Measurements from ENCODE around the gene CBLN3.

CBLN3 gene

GRCh38 chr14:24422694-24423601 lies 6.5 kb downstream of the CBLN3 start:
- Histone ChIP-seq H3K27ac (ENCODE audit: low read depth, low read length) (no peak overlapping the region), H3K36me3 (ENCODE audit: insufficient read depth, low read length) (no peaks in the 10 kb centered on the region), H3K27me3 (ENCODE audit: insufficient read depth, low read length) (no peaks in the 10 kb centered on the region), H2AFZ (ENCODE audit: low read length, unreplicated experiment) (no peak overlapping the region), H3K4me3 (ENCODE audit: low read depth, low read length) (no peak overlapping the region), H3K79me2 (ENCODE audit: control insufficient read depth, insufficient read depth, low read length, unreplicated experiment) (no peaks in the 10 kb centered on the region), H3K4me1 (ENCODE audit: control insufficient read depth, insufficient read depth, low read length, unreplicated experiment) (peaks cover 29% of the 10 kb centered on the region)

GRCh38 chr14:24422261-24422660 lies 7.2 kb downstream of the CBLN3 start:
- no peaks in the 10 kb centered on the region for H3K79me2 ChIP-seq (ENCODE audit: control insufficient read depth, insufficient read depth, low read length, unreplicated experiment)
- no peak overlapping the region for H3K4me3 ChIP-seq (ENCODE audit: low read depth, low read length)
- H3K4me1 ChIP-seq (ENCODE audit: control insufficient read depth, insufficient read depth, low read length, unreplicated experiment) = peaks cover 29% of the 10 kb centered on the region
- H3K27me3 ChIP-seq (ENCODE audit: insufficient read depth, low read length) = no peaks in the 10 kb centered on the region
- H3K36me3 ChIP-seq (ENCODE audit: insufficient read depth, low read length) = no peaks in the 10 kb centered on the region
- no peak overlapping the region for H3K27ac ChIP-seq (ENCODE audit: low read depth, low read length)
- no peak overlapping the region for H2AFZ ChIP-seq (ENCODE audit: low read length, unreplicated experiment)

GRCh38 chr14:24418492-24418873 lies 11.0 kb downstream of the CBLN3 start:
- H3K27me3 ChIP-seq (ENCODE audit: insufficient read depth, low read length) = no peaks in the 10 kb centered on the region
- no peaks in the 10 kb centered on the region for H3K79me2 ChIP-seq (ENCODE audit: control insufficient read depth, insufficient read depth, low read length, unreplicated experiment)
- no peak overlapping the region for H3K4me3 ChIP-seq (ENCODE audit: low read depth, low read length)
- H3K27ac ChIP-seq (ENCODE audit: low read depth, low read length) = no peak overlapping the region
- no peaks in the 10 kb centered on the region for H3K4me1 ChIP-seq (ENCODE audit: control insufficient read depth, insufficient read depth, low read length, unreplicated experiment)
- no peak overlapping the region for H2AFZ ChIP-seq (ENCODE audit: low read length, unreplicated experiment)
- H3K36me3 ChIP-seq (ENCODE audit: insufficient read depth, low read length) = no peaks in the 10 kb centered on the region

GRCh38 chr14:24417832-24418491 lies 11.5 kb downstream of the CBLN3 start:
- Histone ChIP-seq H3K27me3 (ENCODE audit: insufficient read depth, low read length) (no peaks in the 10 kb centered on the region), H3K79me2 (ENCODE audit: control insufficient read depth, insufficient read depth, low read length, unreplicated experiment) (no peaks in the 10 kb centered on the region), H3K36me3 (ENCODE audit: insufficient read depth, low read length) (no peaks in the 10 kb centered on the region), H2AFZ (ENCODE audit: low read length, unreplicated experiment) (no peak overlapping the region), H3K4me3 (ENCODE audit: low read depth, low read length) (no peak overlapping the region), H3K4me1 (ENCODE audit: control insufficient read depth, insufficient read depth, low read length, unreplicated experiment) (no peaks in the 10 kb centered on the region), H3K27ac (ENCODE audit: low read depth, low read length) (no peak overlapping the region)

GRCh38 chr14:24416932-24417619 lies 12.4 kb downstream of the CBLN3 start:
- Histone ChIP-seq H2AFZ (ENCODE audit: low read length, unreplicated experiment) (no peak overlapping the region), H3K36me3 (ENCODE audit: insufficient read depth, low read length) (no peaks in the 10 kb centered on the region), H3K4me1 (ENCODE audit: control insufficient read depth, insufficient read depth, low read length, unreplicated experiment) (no peaks in the 10 kb centered on the region), H3K27me3 (ENCODE audit: insufficient read depth, low read length) (no peaks in the 10 kb centered on the region), H3K27ac (ENCODE audit: low read depth, low read length) (no peak overlapping the region), H3K4me3 (ENCODE audit: low read depth, low read length) (no peak overlapping the region), H3K79me2 (ENCODE audit: control insufficient read depth, insufficient read depth, low read length, unreplicated experiment) (no peaks in the 10 kb centered on the region)

GRCh38 chr14:24416254-24416931 lies 13.1 kb downstream of the CBLN3 start:
- H3K79me2 ChIP-seq (ENCODE audit: control insufficient read depth, insufficient read depth, low read length, unreplicated experiment) = no peaks in the 10 kb centered on the region
- H3K27me3 ChIP-seq (ENCODE audit: insufficient read depth, low read length) = no peaks in the 10 kb centered on the region
- no peak overlapping the region for H3K4me3 ChIP-seq (ENCODE audit: low read depth, low read length)
- no peak overlapping the region for H2AFZ ChIP-seq (ENCODE audit: low read length, unreplicated experiment)
- H3K4me1 ChIP-seq (ENCODE audit: control insufficient read depth, insufficient read depth, low read length, unreplicated experiment) = no peaks in the 10 kb centered on the region
- H3K36me3 ChIP-seq (ENCODE audit: insufficient read depth, low read length) = no peaks in the 10 kb centered on the region
- H3K27ac ChIP-seq (ENCODE audit: low read depth, low read length) = no peak overlapping the region

GRCh38 chr14:24415421-24416253 lies 13.8 kb downstream of the CBLN3 start:
- Histone ChIP-seq H3K79me2 (ENCODE audit: control insufficient read depth, insufficient read depth, low read length, unreplicated experiment) (no peaks in the 10 kb centered on the region), H2AFZ (ENCODE audit: low read length, unreplicated experiment) (no peak overlapping the region), H3K4me1 (ENCODE audit: control insufficient read depth, insufficient read depth, low read length, unreplicated experiment) (no peaks in the 10 kb centered on the region), H3K27me3 (ENCODE audit: insufficient read depth, low read length) (no peaks in the 10 kb centered on the region), H3K36me3 (ENCODE audit: insufficient read depth, low read length) (no peaks in the 10 kb centered on the region), H3K4me3 (ENCODE audit: low read depth, low read length) (no peak overlapping the region), H3K27ac (ENCODE audit: low read depth, low read length) (no peak overlapping the region)

- Histone ChIP-seq H3K27ac (ENCODE audit: low read depth, low read length) (no peak overlapping the region), H3K36me3 (ENCODE audit: insufficient read depth, low read length) (no peaks in the 10 kb centered on the region), H3K4me1 (ENCODE audit: control insufficient read depth, insufficient read depth, low read length, unreplicated experiment) (no peaks in the 10 kb centered on the region), H2AFZ (ENCODE audit: low read length, unreplicated experiment) (no peak overlapping the region), H3K4me3 (ENCODE audit: low read depth, low read length) (no peak overlapping the region), H3K79me2 (ENCODE audit: control insufficient read depth, insufficient read depth, low read length, unreplicated experiment) (no peaks in the 10 kb centered on the region), H3K27me3 (ENCODE audit: insufficient read depth, low read length) (no peaks in the 10 kb centered on the region)
Measured at GRCh38 chr14:24414732-24415420, 14.6 kb downstream of the CBLN3 start.

GRCh38 chr14:24414077-24414476 lies 15.4 kb downstream of the CBLN3 start:
- H2AFZ ChIP-seq (ENCODE audit: low read length, unreplicated experiment) = no peak overlapping the region
- H3K79me2 ChIP-seq (ENCODE audit: control insufficient read depth, insufficient read depth, low read length, unreplicated experiment) = no peaks in the 10 kb centered on the region
- no peak overlapping the region for H3K27ac ChIP-seq (ENCODE audit: low read depth, low read length)
- H3K4me3 ChIP-seq (ENCODE audit: low read depth, low read length) = no peak overlapping the region
- H3K36me3 ChIP-seq (ENCODE audit: insufficient read depth, low read length) = no peaks in the 10 kb centered on the region
- H3K4me1 ChIP-seq (ENCODE audit: control insufficient read depth, insufficient read depth, low read length, unreplicated experiment) = no peaks in the 10 kb centered on the region
- H3K27me3 ChIP-seq (ENCODE audit: insufficient read depth, low read length) = no peaks in the 10 kb centered on the region
